Adrenal gland (tissue), 5 donors: Measurements from ENCODE around the gene LRP1B.

Experiments used
- POLR2A ChIP-seq, 2 donors: fragments of 450-650 bp; IDR thresholded peaks; one replicate each; pipeline ENCODE4 v1.6.1; 2017; ENCODE audit warnings: antibody characterized with exemption in 2 of 2, mild to moderate bottlenecking in 2 of 2, moderate library complexity in 1 of 2
- TF ChIP-seq, protein P1 (sequence below), 6 experiments: fragments of 450-650 bp in 4 of 6; fragments of 200-600 bp in 2 of 6; sonication (generic) in 1 of 6; IDR thresholded peaks; 1 replicate in 5 of 6; 2 replicates in 1 of 6; pipeline versions ENCODE4 v1.5.1 to v1.8.0; 2016 to 2021; ENCODE audit warnings: antibody characterized with exemption in 6 of 6, mild to moderate bottlenecking in 2 of 6, moderate library complexity in 1 of 6
- donor health status: DM: no; HTN: no; CAD: no.

DNA sequence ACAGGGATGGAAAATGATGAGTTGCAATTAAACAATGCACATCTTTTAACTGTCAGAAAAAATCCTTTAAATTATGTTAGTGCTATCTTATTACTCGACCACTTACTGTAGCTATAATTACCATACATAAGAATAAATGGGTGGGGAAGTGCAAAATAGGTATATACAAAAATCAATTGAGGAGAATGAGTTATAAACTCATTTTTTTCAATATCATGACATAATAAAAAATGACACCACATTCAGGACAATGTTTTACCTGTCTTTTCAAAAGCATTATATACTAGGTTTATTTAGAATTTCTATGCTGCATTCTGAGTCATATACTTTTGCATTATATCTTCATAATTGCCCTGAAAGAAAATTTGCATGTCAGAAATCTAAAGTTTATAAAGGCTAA is 1533.6 kb downstream of the LRP1B start:
- TF ChIP-seq POLR2A (IDR thresholded peaks at IDR 0.05) = no peak
- TF ChIP-seq, protein P1, sequence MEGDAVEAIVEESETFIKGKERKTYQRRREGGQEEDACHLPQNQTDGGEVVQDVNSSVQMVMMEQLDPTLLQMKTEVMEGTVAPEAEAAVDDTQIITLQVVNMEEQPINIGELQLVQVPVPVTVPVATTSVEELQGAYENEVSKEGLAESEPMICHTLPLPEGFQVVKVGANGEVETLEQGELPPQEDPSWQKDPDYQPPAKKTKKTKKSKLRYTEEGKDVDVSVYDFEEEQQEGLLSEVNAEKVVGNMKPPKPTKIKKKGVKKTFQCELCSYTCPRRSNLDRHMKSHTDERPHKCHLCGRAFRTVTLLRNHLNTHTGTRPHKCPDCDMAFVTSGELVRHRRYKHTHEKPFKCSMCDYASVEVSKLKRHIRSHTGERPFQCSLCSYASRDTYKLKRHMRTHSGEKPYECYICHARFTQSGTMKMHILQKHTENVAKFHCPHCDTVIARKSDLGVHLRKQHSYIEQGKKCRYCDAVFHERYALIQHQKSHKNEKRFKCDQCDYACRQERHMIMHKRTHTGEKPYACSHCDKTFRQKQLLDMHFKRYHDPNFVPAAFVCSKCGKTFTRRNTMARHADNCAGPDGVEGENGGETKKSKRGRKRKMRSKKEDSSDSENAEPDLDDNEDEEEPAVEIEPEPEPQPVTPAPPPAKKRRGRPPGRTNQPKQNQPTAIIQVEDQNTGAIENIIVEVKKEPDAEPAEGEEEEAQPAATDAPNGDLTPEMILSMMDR (IDR thresholded peaks at IDR 0.05) = no peak
